ENCODE measurements around the gene EMC8. TPM values are rescaled to one million over a fixed set of nuclear protein-coding genes. Genes with fewer than 3 reads are reported as not detected.
A peak's percentile ranks its signal among the peaks of the same experiment; 100 is the strongest.

EMC8 gene
- total and polyA plus RNA-seq, 5 experiments from 2014 or later = 21.6 to 38.7 (median 28.6) TPM

DNA sequence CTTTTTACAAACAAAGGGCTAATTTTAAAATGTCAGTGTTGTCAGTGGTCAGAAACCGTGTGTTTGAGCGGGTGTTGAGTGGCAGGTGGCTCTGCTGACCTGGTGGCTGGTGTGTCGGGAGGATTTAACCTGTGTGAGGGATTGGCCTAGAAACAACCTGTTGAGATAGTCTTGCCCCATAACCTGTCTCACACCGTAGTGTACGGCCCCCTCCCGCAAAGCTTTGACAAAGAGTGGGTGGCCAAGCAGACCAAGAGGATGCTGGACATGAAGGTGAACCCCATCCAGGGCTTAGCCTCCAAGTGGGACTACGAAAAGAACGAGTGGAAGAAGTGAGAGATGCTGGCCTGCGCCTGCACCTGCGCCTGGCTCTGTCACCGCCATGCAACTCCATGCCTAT, 7.2 kb upstream of the EMC8 start:
- ATAC-seq (no peak), DNase-seq (peak in 1 of 10 donors; percentile 51)
- H3K27me3 Mint-ChIP-seq = peaks cover 0 to 5% (median 2%) of the 10 kb centered on the region in 5 donors
- peaks cover 20 to 31% (median 23%) of the 10 kb centered on the region in 4 donors for H3K4me1 Mint-ChIP-seq
- H3K9me3 Mint-ChIP-seq = no peaks in the 10 kb centered on the region
- no peak overlapping the region for H3K4me3 Mint-ChIP-seq
- peak overlapping the region in 1 of 10 donors; percentile 91 for H3K27ac Mint-ChIP-seq
- H3K36me3 Mint-ChIP-seq = peaks cover 15 to 62% (median 29%) of the 10 kb centered on the region in 3 donors
- POLR2A ChIA-PET = no interaction called here

GRCh38 chr16:85805442-85806045, 6.2 kb upstream of the EMC8 start:
- Mint-ChIP-seq H3K36me3 (peaks cover 18 to 66% (median 29%) of the 10 kb centered on the region in 3 donors), H3K4me1 (peaks cover 26 to 38% (median 33%) of the 10 kb centered on the region in 4 donors), H3K9me3 (no peaks in the 10 kb centered on the region), H3K27ac (peak overlapping the region in 1 of 10 donors; percentile 33), H3K4me3 (peak overlapping the region in 2 of 10 donors; percentile 28 to 29), H3K27me3 (peaks cover 0 to 4% (median 0%) of the 10 kb centered on the region in 5 donors)
- ATAC-seq (no peak), DNase-seq (peak in 1 of 10 donors; percentile 27)
- POLR2A ChIA-PET = no interaction called here

DNA sequence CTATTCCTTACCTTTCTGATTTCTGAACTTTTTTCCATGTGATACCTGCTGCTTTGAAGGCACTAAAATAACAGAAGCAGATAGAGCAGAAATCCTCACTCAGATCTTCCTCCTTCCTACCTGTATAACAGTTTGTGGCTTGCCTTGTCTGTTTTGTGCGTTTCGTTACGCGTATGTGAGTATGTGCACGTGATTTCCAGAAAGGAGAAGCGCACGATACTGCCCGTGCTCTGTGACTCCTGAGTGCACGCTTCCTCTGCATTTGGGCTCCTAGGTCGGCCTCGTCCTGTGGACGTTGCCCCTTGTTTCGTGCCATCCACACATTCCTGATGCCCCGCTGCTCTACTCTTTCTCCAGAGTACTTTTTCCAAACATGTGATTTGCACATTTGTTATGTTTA, 4.2 kb upstream of the EMC8 start:
- Mint-ChIP-seq H3K4me3 (no peak overlapping the region), H3K9me3 (no peaks in the 10 kb centered on the region), H3K27ac (peak overlapping the region in 5 of 10 donors; percentile 14 to 86 (median 58)), H3K27me3 (no peaks in the 10 kb centered on the region), H3K36me3 (peaks cover 18 to 65% (median 29%) of the 10 kb centered on the region in 3 donors), H3K4me1 (peaks cover 27 to 46% (median 40%) of the 10 kb centered on the region in 4 donors)
- peak in 1 of 10 donors; percentile 9 for DNase-seq
- POLR2A ChIA-PET = no interaction called here
- ATAC-seq = no peak

- peak in 3 of 10 donors; percentile 11 to 67 (median 31) for DNase-seq
- no peaks in the 10 kb centered on the region for H3K9me3 Mint-ChIP-seq
- peak overlapping the region; percentile 90 to 99 (median 96) for H3K27ac Mint-ChIP-seq
- peak; percentile 39 to 57 for ATAC-seq
- no peaks in the 10 kb centered on the region for H3K27me3 Mint-ChIP-seq
- H3K4me1 Mint-ChIP-seq = peaks cover 38 to 72% (median 63%) of the 10 kb centered on the region in 4 donors
- H3K36me3 Mint-ChIP-seq = peaks cover 3 to 63% (median 20%) of the 10 kb centered on the region in 3 donors
- H3K4me3 Mint-ChIP-seq = peak overlapping the region; percentile 83 to 92 (median 88)
- POLR2A ChIA-PET = interaction anchor here (1.0 to 2.6 kb wide), 2 partner anchors 10 to 147 kb away, joined by 3 to 19 read pairs; no protein-coding TSS in a partner anchor
Observed at GRCh38 chr16:85800321-85800669, 951 bp upstream of the EMC8 start.

DNA sequence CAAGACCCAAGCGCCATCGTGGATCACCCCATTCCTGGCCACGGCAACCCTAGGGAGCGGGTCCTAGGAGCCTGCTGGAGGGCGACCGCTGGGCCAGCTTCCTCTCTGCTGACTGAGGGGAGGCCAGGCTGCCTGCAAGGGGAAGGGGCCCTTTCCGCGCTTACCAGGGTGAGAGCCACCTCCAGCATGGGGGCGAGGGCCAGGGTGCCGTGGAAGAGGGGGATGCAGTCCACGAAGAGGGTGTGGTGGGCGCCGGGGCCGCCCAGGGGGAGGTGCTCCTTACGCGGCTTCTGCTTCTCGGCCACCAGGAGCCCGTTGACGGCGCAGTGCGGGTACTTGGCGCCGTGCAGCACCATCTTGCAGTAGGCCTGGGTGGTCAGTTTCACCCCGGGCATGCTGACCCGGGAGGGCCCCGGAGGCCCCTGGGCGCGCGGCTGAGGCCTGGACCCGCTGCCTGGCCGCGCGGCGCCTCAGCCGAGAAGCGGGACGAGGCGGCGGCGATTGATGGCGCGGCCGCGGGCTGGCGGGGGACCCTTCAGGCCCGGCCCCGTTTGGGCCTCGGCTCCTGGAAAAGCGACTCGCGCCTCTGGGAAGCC, 345 bp downstream of the EMC8 start:
- H3K4me3 Mint-ChIP-seq = peak overlapping the region; percentile 83 to 94 (median 88)
- DNase-seq = peak in 6 of 10 donors; percentile 22 to 61 (median 36)
- H3K9me3 Mint-ChIP-seq = no peaks in the 10 kb centered on the region
- POLR2A ChIA-PET = interaction anchor here (0.9 to 1.7 kb wide), 2 partner anchors 10 to 69 kb away, joined by 3 to 8 read pairs; no protein-coding TSS in a partner anchor
- peak; percentile 24 to 39 for ATAC-seq
- peak overlapping the region in 9 of 10 donors; percentile 90 to 97 (median 94) for H3K27ac Mint-ChIP-seq
- no peaks in the 10 kb centered on the region for H3K27me3 Mint-ChIP-seq
- peaks cover 38 to 80% (median 67%) of the 10 kb centered on the region in 4 donors for H3K4me1 Mint-ChIP-seq
- H3K36me3 Mint-ChIP-seq = peaks cover 3 to 63% (median 17%) of the 10 kb centered on the region in 3 donors

DNA sequence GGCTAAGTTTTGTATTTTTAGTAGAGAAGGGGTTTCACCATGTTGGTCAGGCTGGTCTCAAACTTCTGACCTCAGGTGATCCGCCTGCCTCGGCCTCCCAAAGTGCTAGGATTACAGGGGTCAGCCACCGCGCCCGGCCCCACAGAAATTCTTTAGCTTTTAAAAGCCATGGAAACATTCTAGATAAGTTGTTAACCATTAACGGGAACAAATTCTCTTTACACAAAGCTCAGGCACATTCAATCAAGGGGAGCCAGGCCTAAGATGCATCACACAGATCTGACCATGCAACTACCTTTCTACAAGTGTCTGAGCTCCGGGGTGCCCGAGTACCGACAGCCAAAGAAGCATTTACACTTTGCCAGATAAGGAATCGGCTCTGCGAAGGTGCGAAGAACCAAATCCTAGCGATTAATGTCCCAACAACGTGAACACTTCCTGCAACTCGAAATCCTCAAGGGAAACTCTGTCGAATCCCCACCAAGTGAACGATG, 1.0 kb downstream of the EMC8 start:
- ATAC-seq = no peak
- Mint-ChIP-seq H3K4me3 (peak overlapping the region; percentile 81 to 91 (median 84)), H3K4me1 (peaks cover 36 to 75% (median 63%) of the 10 kb centered on the region in 4 donors), H3K27me3 (no peaks in the 10 kb centered on the region), H3K27ac (peak overlapping the region; percentile 37 to 97 (median 82)), H3K36me3 (peaks cover 3 to 63% (median 17%) of the 10 kb centered on the region in 3 donors), H3K9me3 (no peaks in the 10 kb centered on the region)
- POLR2A ChIA-PET = interaction anchor here (0.9 to 1.7 kb wide), 2 partner anchors 9 to 69 kb away, joined by 3 to 8 read pairs; no protein-coding TSS in a partner anchor
- peak in 1 of 10 donors; percentile 8 for DNase-seq

- Mint-ChIP-seq H3K4me1 (peaks cover 39 to 75% (median 63%) of the 10 kb centered on the region in 4 donors), H3K27ac (peak overlapping the region in 4 of 10 donors; percentile 42 to 88 (median 65)), H3K4me3 (peak overlapping the region in 8 of 10 donors; percentile 3 to 81 (median 30)), H3K27me3 (no peaks in the 10 kb centered on the region), H3K36me3 (peaks cover 6 to 62% (median 16%) of the 10 kb centered on the region in 3 donors), H3K9me3 (peaks cover 0 to 3% (median 0%) of the 10 kb centered on the region in 9 donors)
- ATAC-seq = no peak
- DNase-seq = peak in 1 of 10 donors; percentile 57
- POLR2A ChIA-PET = no interaction called here
Observed at GRCh38 chr16:85796599-85796998, 2.7 kb downstream of the EMC8 start.

DNA sequence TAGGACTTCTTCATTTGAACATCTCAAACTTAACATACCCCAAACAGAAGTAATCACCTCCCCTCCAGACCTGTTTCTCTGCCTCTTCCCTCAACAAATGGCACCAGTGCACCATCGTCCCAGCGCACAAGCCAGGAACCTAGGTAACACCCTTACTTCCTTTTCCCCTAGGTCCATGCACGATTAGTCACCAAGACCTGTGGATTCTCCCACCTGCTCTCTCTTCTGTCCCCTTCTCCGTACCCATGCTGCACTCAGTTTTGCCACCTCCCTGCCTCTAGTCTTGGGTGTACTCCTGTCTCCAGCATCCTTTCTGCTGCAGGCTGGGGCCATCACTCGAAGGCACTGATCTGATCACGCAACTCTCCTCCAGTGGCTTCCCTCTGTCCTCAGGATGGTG, 3.2 kb downstream of the EMC8 start:
- ATAC-seq = no peak
- no peaks in the 10 kb centered on the region for H3K27me3 Mint-ChIP-seq
- H3K4me1 Mint-ChIP-seq = peaks cover 40 to 75% (median 63%) of the 10 kb centered on the region in 4 donors
- DNase-seq = peak in 1 of 10 donors; percentile 44
- H3K9me3 Mint-ChIP-seq = peaks cover 0 to 4% (median 0%) of the 10 kb centered on the region in 9 donors
- peaks cover 6 to 62% (median 20%) of the 10 kb centered on the region in 3 donors for H3K36me3 Mint-ChIP-seq
- peak overlapping the region in 3 of 10 donors; percentile 24 to 59 (median 40) for H3K4me3 Mint-ChIP-seq
- POLR2A ChIA-PET = no interaction called here
- H3K27ac Mint-ChIP-seq = peak overlapping the region in 6 of 10 donors; percentile 2 to 88 (median 52)

DNA sequence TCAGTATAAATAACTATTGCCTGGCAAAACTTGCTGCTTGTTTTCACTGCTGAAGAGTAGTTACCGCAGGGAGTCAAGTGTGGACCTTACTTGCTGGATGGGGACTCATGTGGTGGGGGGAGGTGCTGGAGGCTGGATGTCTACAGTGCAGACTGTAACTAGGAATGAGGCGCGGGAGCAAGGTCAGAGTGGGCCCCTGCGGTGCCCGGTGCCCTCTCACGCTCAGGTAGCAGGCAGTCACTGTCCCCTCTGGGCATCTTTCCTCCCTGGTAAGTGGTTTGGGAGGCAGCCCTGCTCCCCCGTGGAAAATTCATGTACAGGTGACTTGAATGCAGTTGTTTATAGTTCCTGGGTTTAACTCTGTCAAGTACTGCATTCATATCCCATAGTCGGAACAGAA, 4.6 kb downstream of the EMC8 start:
- H3K36me3 Mint-ChIP-seq = peaks cover 6 to 64% (median 22%) of the 10 kb centered on the region in 3 donors
- DNase-seq (no peak), ATAC-seq (no peak)
- peaks cover 44 to 77% (median 64%) of the 10 kb centered on the region in 4 donors for H3K4me1 Mint-ChIP-seq
- H3K27me3 Mint-ChIP-seq = no peaks in the 10 kb centered on the region
- peaks cover 0 to 4% (median 0%) of the 10 kb centered on the region in 9 donors for H3K9me3 Mint-ChIP-seq
- peak overlapping the region in 2 of 10 donors; percentile 22 to 78 for H3K27ac Mint-ChIP-seq
- H3K4me3 Mint-ChIP-seq = no peak overlapping the region
- POLR2A ChIA-PET = no interaction called here

DNA sequence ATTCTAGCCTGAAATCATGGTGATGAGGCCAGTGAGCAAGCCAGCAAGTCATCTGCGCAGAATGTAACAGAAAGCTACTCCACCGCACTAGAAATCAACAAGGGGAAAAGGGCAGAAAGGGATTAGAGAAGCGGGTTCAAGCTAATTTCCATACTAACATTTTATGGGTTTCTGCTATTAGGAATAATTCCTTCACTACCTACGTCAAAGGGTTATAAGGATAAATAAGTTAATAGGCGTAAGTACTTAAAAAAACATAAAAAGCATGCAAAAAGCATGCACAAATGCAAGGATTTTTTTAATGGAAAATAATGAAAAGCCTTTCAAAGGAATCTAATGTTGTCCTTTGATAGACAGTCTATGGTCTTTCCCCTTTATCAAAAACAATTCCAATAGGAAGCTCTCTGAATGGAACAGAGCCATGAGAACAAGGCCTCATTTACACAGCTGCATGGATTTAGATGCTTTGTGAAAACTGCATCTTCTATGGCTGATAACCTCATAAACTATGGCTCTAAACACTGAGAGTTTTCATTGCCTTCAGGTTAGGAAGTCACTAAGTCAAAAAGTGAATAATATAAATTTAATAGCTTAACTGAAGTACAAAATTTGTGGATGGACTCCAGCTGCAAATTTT, 5.6 kb downstream of the EMC8 start:
- Mint-ChIP-seq H3K9me3 (peaks cover 0 to 5% (median 0%) of the 10 kb centered on the region in 9 donors), H3K36me3 (peaks cover 6 to 67% (median 27%) of the 10 kb centered on the region in 3 donors), H3K4me1 (peaks cover 48 to 86% (median 71%) of the 10 kb centered on the region in 4 donors), H3K4me3 (no peak overlapping the region), H3K27ac (peak overlapping the region in 4 of 10 donors; percentile 30 to 87 (median 68)), H3K27me3 (no peaks in the 10 kb centered on the region)
- no peak for DNase-seq
- no peak for ATAC-seq
- POLR2A ChIA-PET = no interaction called here

DNA sequence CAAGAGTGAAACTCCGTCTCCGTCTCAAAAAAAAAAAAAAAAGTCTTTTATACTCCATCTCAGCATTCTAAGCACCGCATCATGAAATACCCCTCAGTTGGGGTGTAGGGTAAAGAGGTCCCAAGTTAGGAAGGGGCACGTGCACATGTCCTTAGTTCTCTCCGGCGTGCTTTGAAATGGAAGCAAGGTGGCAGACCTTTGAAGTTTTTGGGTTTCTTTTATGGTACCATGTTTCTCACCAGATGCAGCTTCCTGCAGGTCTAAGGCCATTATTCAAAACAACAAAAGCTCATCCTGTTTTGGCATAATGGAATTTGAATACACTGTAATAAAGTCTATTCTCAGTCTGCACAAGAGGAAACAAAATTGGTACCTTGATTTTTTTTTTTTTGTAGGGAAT, 9.6 kb downstream of the EMC8 start:
- Mint-ChIP-seq H3K4me1 (peaks cover 39 to 70% (median 54%) of the 10 kb centered on the region in 4 donors), H3K27ac (peak overlapping the region; percentile 45 to 94 (median 82)), H3K36me3 (peaks cover 6 to 74% (median 26%) of the 10 kb centered on the region in 3 donors), H3K9me3 (peaks cover 0 to 5% (median 0%) of the 10 kb centered on the region in 9 donors), H3K4me3 (peak overlapping the region; percentile 38 to 77 (median 62)), H3K27me3 (no peaks in the 10 kb centered on the region)
- DNase-seq (peak in 4 of 10 donors; percentile 11 to 54 (median 28)), ATAC-seq (peak; percentile 87 to 88)
- POLR2A ChIA-PET = interaction anchor here (0.5 to 3.1 kb wide), 8 partner anchors 8 to 732 kb away, joined by 3 to 19 read pairs (median 4); partner anchors contain the start of gene C16orf74

GRCh38 chr16:85788819-85789218, 10.5 kb downstream of the EMC8 start:
- Mint-ChIP-seq H3K4me3 (peak overlapping the region in 4 of 10 donors; percentile 7 to 73 (median 41)), H3K27me3 (no peaks in the 10 kb centered on the region), H3K4me1 (peaks cover 37 to 63% (median 50%) of the 10 kb centered on the region in 4 donors), H3K36me3 (peaks cover 6 to 68% (median 26%) of the 10 kb centered on the region in 3 donors), H3K27ac (peak overlapping the region in 8 of 10 donors; percentile 41 to 86 (median 82)), H3K9me3 (peaks cover 0 to 5% (median 0%) of the 10 kb centered on the region in 9 donors)
- POLR2A ChIA-PET = interaction anchor here (3.0 to 3.1 kb wide), 2 partner anchors 9 to 12 kb away, joined by 8 to 19 read pairs; no protein-coding TSS in a partner anchor
- DNase-seq = no peak
- no peak for ATAC-seq

Measured in naive thymus-derived CD8-positive, alpha-beta T cell (primary cell).